ENCODE results near the gene NDUFAF3.

GRCh38 chr3:48990636-48991469, 31.1 kb upstream of the NDUFAF3 start:
- TF ChIP-seq CTCF (conservative IDR thresholded peaks at IDR 0.05; ENCODE audit: low read depth, low read length) (no peak), POLR2A (IDR thresholded peaks at IDR 0.05; ENCODE audit: low read depth, low read length) (no peak), CHD1 (IDR thresholded peaks at IDR 0.05; ENCODE audit: low read depth, low read length) (no peak), RFX5 (IDR thresholded peaks at IDR 0.05; ENCODE audit: low read depth, low read length) (no peak), USF2 (IDR thresholded peaks at IDR 0.05; ENCODE audit: low read depth, low read length) (peak; percentile 90), ELK1 (IDR thresholded peaks at IDR 0.05; ENCODE audit: borderline replicate concordance, low read depth, low read length) (no peak), RAD21 (IDR thresholded peaks at IDR 0.05; ENCODE audit: low read length) (no peak)

All from IMR-90 (cell line).